ENCODE data around the gene KSR2. TPM values are rescaled to one million over a fixed set of nuclear protein-coding genes. Genes with fewer than 3 reads are reported as not detected.

KSR2 gene
- total and polyA plus RNA-seq, 2 donors (not counting 3 experiments of a cell fraction or from before 2014, with no cell fraction given): 2.1 to 5.2 TPM

GRCh38 chr12:117970334-117970733 is 1.5 kb upstream of the KSR2 start:
- DNase-seq (ENCODE audit: low read depth, low spot score): no peak
- H3K4me3 ChIP-seq (replicated peaks in 1 of 3; ENCODE audit: insufficient read depth in 1 of 3, low read depth in 1 of 3, low read length in 3 of 3): no peak overlapping the region
- no peak overlapping the region for H3K4me2 ChIP-seq (ENCODE audit: insufficient read depth, low read length)
- H3K4me1 ChIP-seq (ENCODE audit: control insufficient read depth, extremely low read depth, insufficient read depth, low read length): no peaks in the 10 kb centered on the region
- CTCF ChIA-PET: no interaction called here
- H4K20me1 ChIP-seq (replicated peaks; ENCODE audit: control insufficient read depth, extremely low read depth, insufficient read depth, low read length): no peaks in the 10 kb centered on the region
- H3K79me2 ChIP-seq (ENCODE audit: control insufficient read depth, insufficient read depth, low read length): no peaks in the 10 kb centered on the region
- BruUV-seq (replicated peaks): no TSS peak
- dilution Hi-C loops (cut with MboI; ENCODE audit: extremely low pct_ligation_motif_present, low sequenced_read_pairs) (no loop called here), intact Hi-C loops (cut with micrococcal nuclease) (no loop called here)
- H3K9me3 ChIP-seq (replicated peaks; ENCODE audit: control insufficient read depth, insufficient read depth, low read length): no peaks in the 10 kb centered on the region
- FAIRE-seq: no peak
- no peaks in the 10 kb centered on the region for H3K36me3 ChIP-seq (ENCODE audit: control insufficient read depth in 2 of 2, extremely low read depth in 1 of 2, insufficient read depth in 2 of 2, low read length in 2 of 2)
- TF ChIP-seq FOS (IDR thresholded peaks at IDR 0.05; ENCODE audit: borderline replicate concordance, insufficient read depth, low read length) (no peak), POLR2A (IDR thresholded peaks at IDR 0.05; ENCODE audit: low read depth, low read length) (no peak), POLR2AphosphoS5 (IDR thresholded peaks at IDR 0.05; ENCODE audit: insufficient read depth, low read depth, low read length) (no peak), EZH2 (IDR thresholded peaks at IDR 0.05; ENCODE audit: borderline replicate concordance, low read depth, low read length, severe bottlenecking) (no peak), MYC (IDR thresholded peaks at IDR 0.05; ENCODE audit: low read depth, low read length) (no peak), MAX (IDR thresholded peaks at IDR 0.05; ENCODE audit: insufficient read depth, insufficient read length) (no peak), JUN (IDR thresholded peaks at IDR 0.05; ENCODE audit: borderline replicate concordance, insufficient read depth, insufficient read length, low read depth) (no peak), GATA2 (IDR thresholded peaks at IDR 0.05; ENCODE audit: insufficient read depth, insufficient read length, low read depth, low read length) (no peak), CTCF (IDR thresholded peaks at IDR 0.05; ENCODE audit: extremely low read depth in 1 of 2, insufficient read depth in 1 of 2, low read depth in 1 of 2, low read length in 2 of 2) (no peak)
- H3K27ac ChIP-seq (ENCODE audit: insufficient read depth, low read depth, low read length): no peak overlapping the region
- H3K27me3 ChIP-seq (ENCODE audit: control insufficient read depth in 2 of 2, insufficient read depth in 2 of 2, low read length in 2 of 2): peaks cover 17 to 20% of the 10 kb centered on the region in 2 experiments
- POLR2A ChIA-PET: no interaction called here
- H3K9me1 ChIP-seq (replicated peaks; ENCODE audit: control insufficient read depth, extremely low read depth, insufficient read depth, low read length): no peaks in the 10 kb centered on the region
- H3K9ac ChIP-seq (replicated peaks; ENCODE audit: extremely low read depth, insufficient read depth, low read length): no peak overlapping the region
- H2AFZ ChIP-seq (ENCODE audit: low read depth, low read length): no peak overlapping the region

All from endothelial cell of umbilical vein (primary cell).